Measurements from ENCODE around the gene ARHGEF26. TPM values are rescaled to one million over a fixed set of nuclear protein-coding genes. Genes with fewer than 3 reads are reported as not detected.

ARHGEF26 gene
- total RNA-seq, 4 donors from 2014 or later: 30.6 to 49.3 (median 37.8) TPM

- DNase-seq (ENCODE audit: low spot score in 2 of 2): no peak
Observed at GRCh38 chr3:154254527-154254926, 133.3 kb downstream of the ARHGEF26 start.

DNA sequence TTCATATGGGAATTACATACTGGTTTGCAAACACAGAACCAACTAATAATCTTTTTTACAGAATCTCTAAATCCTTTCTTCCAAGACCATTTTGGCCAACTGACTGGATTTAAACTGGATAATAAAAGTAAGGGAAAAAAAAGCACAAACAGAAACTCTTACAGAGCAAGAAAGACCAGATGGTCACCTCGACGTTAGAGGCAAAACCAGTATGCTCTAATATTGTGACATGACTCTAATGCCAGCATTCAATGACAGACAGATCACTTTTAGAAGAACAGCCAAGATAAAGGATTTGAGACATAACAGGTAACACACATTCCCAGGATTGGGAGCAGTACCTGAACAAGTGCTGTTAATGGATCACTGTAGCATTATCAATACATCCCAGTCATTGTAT is 152.2 kb downstream of the ARHGEF26 start:
- 73% methylated on average over 2 of the region's 2 CpGs for WGBS
- H3K27me3 ChIP-seq: no peaks in the 10 kb centered on the region
- H3K9me3 ChIP-seq: no peaks in the 10 kb centered on the region
- H3K27ac ChIP-seq: no peak overlapping the region
- no peak for TF ChIP-seq POLR2A (IDR thresholded peaks at IDR 0.05)
- no peak overlapping the region for H3K4me3 ChIP-seq
- peaks cover 63% of the 10 kb centered on the region for H3K36me3 ChIP-seq
- DNase-seq (ENCODE audit: low spot score in 2 of 2): no peak
- no peaks in the 10 kb centered on the region for H3K4me1 ChIP-seq

More at GRCh38 chr3:154254527-154254926, 133.3 kb downstream of the ARHGEF26 start:
- no peak for TF ChIP-seq POLR2A (IDR thresholded peaks at IDR 0.05)
- TF ChIP-seq POLR2AphosphoS5 (IDR thresholded peaks at IDR 0.05): no peak
- TF ChIP-seq, protein P1, sequence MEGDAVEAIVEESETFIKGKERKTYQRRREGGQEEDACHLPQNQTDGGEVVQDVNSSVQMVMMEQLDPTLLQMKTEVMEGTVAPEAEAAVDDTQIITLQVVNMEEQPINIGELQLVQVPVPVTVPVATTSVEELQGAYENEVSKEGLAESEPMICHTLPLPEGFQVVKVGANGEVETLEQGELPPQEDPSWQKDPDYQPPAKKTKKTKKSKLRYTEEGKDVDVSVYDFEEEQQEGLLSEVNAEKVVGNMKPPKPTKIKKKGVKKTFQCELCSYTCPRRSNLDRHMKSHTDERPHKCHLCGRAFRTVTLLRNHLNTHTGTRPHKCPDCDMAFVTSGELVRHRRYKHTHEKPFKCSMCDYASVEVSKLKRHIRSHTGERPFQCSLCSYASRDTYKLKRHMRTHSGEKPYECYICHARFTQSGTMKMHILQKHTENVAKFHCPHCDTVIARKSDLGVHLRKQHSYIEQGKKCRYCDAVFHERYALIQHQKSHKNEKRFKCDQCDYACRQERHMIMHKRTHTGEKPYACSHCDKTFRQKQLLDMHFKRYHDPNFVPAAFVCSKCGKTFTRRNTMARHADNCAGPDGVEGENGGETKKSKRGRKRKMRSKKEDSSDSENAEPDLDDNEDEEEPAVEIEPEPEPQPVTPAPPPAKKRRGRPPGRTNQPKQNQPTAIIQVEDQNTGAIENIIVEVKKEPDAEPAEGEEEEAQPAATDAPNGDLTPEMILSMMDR (IDR thresholded peaks at IDR 0.05): no peak
- TF ChIP-seq EP300 (IDR thresholded peaks at IDR 0.05): no peak
- Histone ChIP-seq H3K4me1 (peaks cover 8% of the 10 kb centered on the region), H3K9me3 (no peaks in the 10 kb centered on the region), H3K4me3 (no peak overlapping the region), H3K27me3 (no peaks in the 10 kb centered on the region), H3K36me3 (peaks cover 65% of the 10 kb centered on the region), H3K27ac (no peak overlapping the region)
- 80% methylated on average over 8 of the region's 8 CpGs for WGBS

- TF ChIP-seq EP300 (IDR thresholded peaks at IDR 0.05) (no peak), POLR2AphosphoS5 (IDR thresholded peaks at IDR 0.05) (no peak), POLR2A (IDR thresholded peaks at IDR 0.05) (no peak)
- TF ChIP-seq, protein P1 (IDR thresholded peaks at IDR 0.05): no peak
- WGBS: 44% methylated on average over 2 of the region's 2 CpGs
- peaks cover 73% of the 10 kb centered on the region for H3K36me3 ChIP-seq
- DNase-seq (ENCODE audit: low spot score in 2 of 2): no peak
- no peak overlapping the region for H3K4me3 ChIP-seq
- H3K27ac ChIP-seq: no peak overlapping the region
- H3K9me3 ChIP-seq: no peaks in the 10 kb centered on the region
- no peaks in the 10 kb centered on the region for H3K27me3 ChIP-seq
- H3K4me1 ChIP-seq: no peaks in the 10 kb centered on the region
Observed at GRCh38 chr3:154274348-154274747, 153.2 kb downstream of the ARHGEF26 start.

- no peak for TF ChIP-seq POLR2A (IDR thresholded peaks at IDR 0.05)
- no peak for TF ChIP-seq POLR2AphosphoS5 (IDR thresholded peaks at IDR 0.05)
- TF ChIP-seq, protein P1 (IDR thresholded peaks at IDR 0.05): no peak
- no peak for TF ChIP-seq EP300 (IDR thresholded peaks at IDR 0.05)
- no peaks in the 10 kb centered on the region for H3K9me3 ChIP-seq
- no peaks in the 10 kb centered on the region for H3K4me1 ChIP-seq
- WGBS: 96% methylated on average over 2 of the region's 2 CpGs
- DNase-seq (ENCODE audit: low spot score in 2 of 2): no peak
- no peak overlapping the region for H3K27ac ChIP-seq
- H3K27me3 ChIP-seq: no peaks in the 10 kb centered on the region
- H3K36me3 ChIP-seq: peaks cover 75% of the 10 kb centered on the region
- H3K4me3 ChIP-seq: no peak overlapping the region
Observed at GRCh38 chr3:154275292-154275691, 154.1 kb downstream of the ARHGEF26 start.

DNA sequence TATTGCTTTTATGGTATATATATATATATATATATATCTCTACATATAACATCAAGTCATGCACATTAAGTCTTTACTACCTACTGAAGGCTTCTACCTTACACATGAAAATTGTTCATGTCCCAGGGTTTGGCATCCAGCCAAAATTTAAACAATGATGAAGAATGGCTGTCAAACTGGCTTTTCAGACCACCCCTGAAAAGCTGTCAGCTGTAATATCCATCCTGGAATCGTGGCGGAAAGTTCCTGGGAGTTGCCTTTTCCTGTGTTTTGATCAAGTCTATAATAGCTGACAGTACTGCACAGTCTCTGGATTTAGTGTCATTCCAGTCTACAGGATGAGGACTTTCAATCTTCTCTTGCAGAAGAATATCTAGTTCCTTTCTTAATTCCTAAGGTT is 154.8 kb downstream of the ARHGEF26 start:
- H3K27ac ChIP-seq: no peak overlapping the region
- no peak overlapping the region for H3K4me3 ChIP-seq
- H3K36me3 ChIP-seq: peaks cover 76% of the 10 kb centered on the region
- H3K4me1 ChIP-seq: no peaks in the 10 kb centered on the region
- no peaks in the 10 kb centered on the region for H3K27me3 ChIP-seq
- DNase-seq (ENCODE audit: low spot score in 2 of 2): no peak
- H3K9me3 ChIP-seq: no peaks in the 10 kb centered on the region
- WGBS: 57% methylated on average over 2 of the region's 2 CpGs
- TF ChIP-seq POLR2AphosphoS5 (IDR thresholded peaks at IDR 0.05): no peak
- TF ChIP-seq, protein P1 (IDR thresholded peaks at IDR 0.05): no peak
- TF ChIP-seq EP300 (IDR thresholded peaks at IDR 0.05): no peak

DNA sequence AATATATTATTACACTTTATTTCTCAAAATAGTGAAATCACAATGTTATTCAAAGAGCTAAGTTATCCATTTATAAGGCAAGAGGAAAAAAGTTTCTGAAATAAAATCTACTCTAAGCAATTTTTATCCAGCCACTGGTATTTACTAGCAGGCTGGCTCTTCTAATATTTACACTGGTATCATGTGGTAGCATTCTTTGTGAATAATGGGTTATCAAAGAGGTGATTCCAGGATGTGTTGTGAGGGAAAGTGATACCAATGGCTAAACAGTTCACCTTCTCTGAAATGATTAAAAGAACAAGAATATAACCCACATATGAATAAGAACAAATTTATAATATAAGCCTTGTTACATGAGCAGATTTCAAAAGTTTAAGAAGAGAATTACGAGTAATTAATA is 159.0 kb downstream of the ARHGEF26 start:
- no peak for DNase-seq (ENCODE audit: low spot score in 2 of 2)
- peaks cover 83% of the 10 kb centered on the region for H3K36me3 ChIP-seq

More for the DNA sequence above, 159.0 kb downstream of the ARHGEF26 start:
- no peak overlapping the region for H3K27ac ChIP-seq
- WGBS: 92% methylated on average over 1 of the region's 1 CpG
- H3K9me3 ChIP-seq: no peaks in the 10 kb centered on the region
- no peaks in the 10 kb centered on the region for H3K27me3 ChIP-seq
- TF ChIP-seq POLR2AphosphoS5 (IDR thresholded peaks at IDR 0.05): no peak
- TF ChIP-seq, protein P1 (IDR thresholded peaks at IDR 0.05): no peak
- no peak for TF ChIP-seq EP300 (IDR thresholded peaks at IDR 0.05)
- no peak for TF ChIP-seq POLR2A (IDR thresholded peaks at IDR 0.05)
- no peak overlapping the region for H3K4me3 ChIP-seq
- H3K4me1 ChIP-seq: no peaks in the 10 kb centered on the region
